ENCODE measurements around the gene SYCE3.
"Not testable (repeated sequence)": the region's sequence is repeated elsewhere in the genome, so short reads cannot be mapped to it uniquely, and the experiment has no call there.

Gene SYCE3

GRCh38 chr22:50548921-50549790 is 13.6 kb downstream of the SYCE3 start:
- DNase-seq (ENCODE audit: low spot score) = no peak

GRCh38 chr22:50548040-50548920 is 14.4 kb downstream of the SYCE3 start:
- no peak for DNase-seq (ENCODE audit: low spot score)

GRCh38 chr22:50547263-50547985 is 15.3 kb downstream of the SYCE3 start:
- no peak for DNase-seq (ENCODE audit: low spot score)

- DNase-seq (ENCODE audit: low spot score) = no peak
Measured at GRCh38 chr22:50546326-50547262, 16.1 kb downstream of the SYCE3 start.

- DNase-seq (ENCODE audit: low spot score) = no peak
Measured at GRCh38 chr22:50545522-50546325, 17.0 kb downstream of the SYCE3 start, which contains the start of gene KLHDC7B. Gene KLHDC7B (plus strand): TSS chr22:50545899. CDS start chr22:50546244, 345 bp downstream.

GRCh38 chr22:50544746-50545253 is 17.9 kb downstream of the SYCE3 start:
- DNase-seq (ENCODE audit: low spot score) = no peak

GRCh38 chr22:50544078-50544745 is 18.5 kb downstream of the SYCE3 start:
- DNase-seq (ENCODE audit: low spot score) = no peak

GRCh38 chr22:50542416-50542927 is 20.2 kb downstream of the SYCE3 start:
- no peak for DNase-seq (ENCODE audit: low spot score)

- peak; percentile 55 for DNase-seq (ENCODE audit: low spot score)
Measured at GRCh38 chr22:50541667-50542026, 21.1 kb downstream of the SYCE3 start.

GRCh38 chr22:50540381-50540780 is 22.3 kb downstream of the SYCE3 start:
- no peak for DNase-seq (ENCODE audit: low spot score)

- DNase-seq (ENCODE audit: low spot score) = no peak
Measured at GRCh38 chr22:50537765-50538164, 25.0 kb downstream of the SYCE3 start.

- no peak for DNase-seq (ENCODE audit: low spot score)
Measured at GRCh38 chr22:50536226-50536625, 26.5 kb downstream of the SYCE3 start.

- DNase-seq (ENCODE audit: low spot score) = no peak
Measured at GRCh38 chr22:50535113-50535512, 27.6 kb downstream of the SYCE3 start.

- not testable (repeated sequence) for DNase-seq (ENCODE audit: low spot score)
Measured at GRCh38 chr22:50533856-50534711, 28.6 kb downstream of the SYCE3 start.

- DNase-seq (ENCODE audit: low spot score) = no peak
Measured at GRCh38 chr22:50532824-50533796, 29.6 kb downstream of the SYCE3 start.

- peak; percentile 62 for DNase-seq (ENCODE audit: low spot score)
Measured at GRCh38 chr22:50531962-50532674, 30.6 kb downstream of the SYCE3 start.
